Kidney tubule cell (primary cell): ENCODE data around the gene CMTM2.
"Not testable (repeated sequence)": the region's sequence is repeated elsewhere in the genome, so short reads cannot be mapped to it uniquely, and the experiment has no call there.

Experiments
- DNase-seq: peaks from one replicate; pipeline ENCODE4 v3.0.0-alpha.2; 2018; ENCODE audit warnings: low spot score

CMTM2 gene

DNA sequence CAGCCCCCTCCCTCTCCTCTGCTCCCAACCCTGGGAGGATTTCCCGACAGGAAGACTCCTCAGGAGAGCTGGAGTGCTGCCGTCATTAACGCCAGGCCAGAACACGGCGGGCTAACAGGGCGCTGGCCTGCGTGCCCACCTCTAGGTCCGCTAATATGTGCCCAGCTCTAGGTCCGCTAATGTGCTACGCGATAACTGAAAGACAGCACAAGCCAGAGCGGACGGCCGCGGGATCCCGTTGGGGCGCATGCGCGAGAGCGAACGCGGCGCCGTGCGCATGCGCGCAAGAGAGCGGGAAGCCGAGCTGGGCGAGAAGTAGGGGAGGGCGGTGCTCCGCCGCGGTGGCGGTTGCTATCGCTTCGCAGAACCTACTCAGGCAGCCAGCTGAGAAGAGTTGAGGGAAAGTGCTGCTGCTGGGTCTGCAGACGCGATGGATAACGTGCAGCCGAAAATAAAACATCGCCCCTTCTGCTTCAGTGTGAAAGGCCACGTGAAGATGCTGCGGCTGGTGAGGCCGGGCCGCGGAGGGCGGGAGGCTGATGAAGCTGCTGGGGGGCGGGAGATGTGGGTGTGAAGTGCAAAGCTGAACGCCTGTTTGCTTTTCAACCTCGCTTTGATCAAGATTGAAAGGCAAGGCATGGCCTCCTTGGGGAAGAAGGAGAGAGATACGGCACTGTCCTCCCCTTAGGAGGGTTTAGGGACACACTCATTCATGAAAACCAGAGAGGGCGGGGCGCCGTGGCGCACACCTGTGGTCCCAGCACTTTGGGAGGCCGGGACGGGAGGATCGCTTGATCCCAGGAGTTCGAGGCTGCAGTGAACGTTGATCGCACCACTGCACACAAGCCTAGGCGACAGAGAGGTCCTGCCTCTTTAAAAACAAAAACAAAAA, 26.7 kb upstream of the CMTM2 start, which contains the start of gene CKLF:
Gene CKLF, plus strand, starts transcription at position 291 of the 892 bp plus-strand sequence. Its CDS starts 140 bp downstream, at position 431.
- DNase-seq = peak; percentile 92

- peak; percentile 33 for DNase-seq
These were observed 26.0 kb upstream of the CMTM2 start for GRCh38 chr16:66553223-66553622.

- no peak for DNase-seq
These were observed 25.2 kb upstream of the CMTM2 start for GRCh38 chr16:66554021-66554420.

DNA sequence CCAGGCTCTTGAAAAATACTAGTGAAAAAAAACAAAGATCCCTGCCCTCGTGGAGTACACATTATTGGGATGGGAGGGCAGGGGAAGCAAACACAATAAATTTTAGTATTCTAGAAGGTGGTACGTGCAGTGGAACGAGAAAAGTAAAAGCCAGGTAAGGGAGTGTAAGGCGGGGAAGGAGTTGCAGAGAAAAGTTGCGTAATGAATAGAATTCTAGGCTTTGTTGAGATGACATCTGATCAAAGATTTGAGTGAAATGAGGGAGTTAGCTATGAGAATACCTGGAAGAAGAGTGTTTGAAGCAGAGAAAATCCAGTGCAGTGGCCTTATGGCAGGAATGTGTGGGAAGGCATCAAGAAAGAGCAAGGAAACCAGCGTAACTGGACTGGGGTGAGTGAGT, 24.8 kb upstream of the CMTM2 start:
- no peak for DNase-seq

- no peak for DNase-seq
These were observed 19.2 kb upstream of the CMTM2 start for GRCh38 chr16:66560107-66560506.

DNA sequence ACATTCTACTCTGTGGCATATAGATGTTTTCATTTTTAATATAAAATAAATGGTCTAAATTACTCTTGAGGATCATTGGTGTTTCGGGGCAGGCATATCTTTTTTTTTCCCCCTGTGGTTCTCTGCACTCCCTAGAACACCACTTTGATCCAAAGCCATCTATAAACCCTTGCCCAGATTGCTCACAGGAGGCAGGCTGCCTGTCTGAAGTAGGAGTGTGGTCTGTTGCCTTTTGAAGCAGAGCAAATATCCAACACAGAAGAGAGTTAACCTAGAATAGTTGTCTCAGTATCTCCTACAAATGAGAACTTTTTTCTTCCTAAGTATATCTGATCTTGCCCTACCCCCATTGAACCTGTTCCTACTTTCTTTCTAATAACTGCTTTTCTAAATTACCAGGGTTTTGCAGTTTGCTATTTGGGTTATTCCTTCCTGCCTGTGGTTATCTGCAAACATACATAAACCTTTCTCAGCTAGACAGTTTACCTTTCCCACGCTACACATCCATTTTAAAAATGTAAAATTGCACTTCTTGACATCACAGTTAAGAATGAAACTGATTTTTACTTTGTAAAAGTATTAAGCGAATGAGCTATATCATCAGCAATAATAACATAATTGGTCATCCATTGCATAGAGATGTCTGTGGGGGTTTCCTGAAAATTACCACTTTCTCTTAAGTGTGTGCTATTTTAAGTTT, 17.7 kb upstream of the CMTM2 start:
- no peak for DNase-seq

GRCh38 chr16:66562409-66562808, 16.9 kb upstream of the CMTM2 start:
- DNase-seq = no peak

- no peak for DNase-seq
These were observed 16.3 kb upstream of the CMTM2 start for GRCh38 chr16:66562986-66563385.

DNA sequence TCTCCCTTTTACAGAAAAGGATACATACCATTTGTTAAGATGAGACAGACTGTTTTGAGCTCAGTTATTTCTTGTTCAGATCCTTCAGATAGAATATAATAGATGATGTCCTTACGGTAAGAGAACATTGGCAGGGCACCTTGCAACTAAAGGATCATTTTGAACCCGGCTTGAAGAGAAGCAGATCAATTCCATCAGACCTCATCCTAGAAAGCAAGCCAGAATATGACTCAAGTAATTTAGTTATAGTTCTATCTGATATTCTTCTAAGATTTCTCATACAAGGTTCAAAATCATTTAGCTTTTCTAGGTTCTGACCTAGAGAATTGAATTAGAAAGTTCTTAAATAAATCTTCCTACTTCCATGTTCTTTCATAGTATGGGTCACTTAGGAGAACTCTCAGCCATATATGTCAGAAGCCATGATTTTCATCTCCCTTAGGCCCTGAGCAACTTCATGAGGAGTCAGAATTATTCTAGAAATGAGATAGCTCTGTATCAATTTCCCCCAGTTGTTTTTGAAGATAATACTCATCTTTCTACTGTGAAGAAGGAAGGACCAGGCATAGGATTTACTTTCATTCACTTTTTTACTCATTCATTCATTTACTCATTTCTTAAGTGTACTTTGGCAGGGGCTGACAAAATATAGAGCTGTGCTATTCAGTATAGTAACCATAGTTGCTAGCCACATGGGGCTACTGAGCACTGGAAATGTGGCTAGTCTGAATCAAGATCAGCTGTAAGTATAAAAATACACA, 15.5 kb upstream of the CMTM2 start:
- no peak for DNase-seq

GRCh38 chr16:66566051-66566901, 13.0 kb upstream of the CMTM2 start, which contains the start of gene CMTM1:
Gene CMTM1 (plus strand): TSS chr16:66566439. CDS start chr16:66566514, 75 bp downstream.
- no peak for DNase-seq

GRCh38 chr16:66567270-66567669, 12.0 kb upstream of the CMTM2 start:
- not testable (repeated sequence) for DNase-seq

DNA sequence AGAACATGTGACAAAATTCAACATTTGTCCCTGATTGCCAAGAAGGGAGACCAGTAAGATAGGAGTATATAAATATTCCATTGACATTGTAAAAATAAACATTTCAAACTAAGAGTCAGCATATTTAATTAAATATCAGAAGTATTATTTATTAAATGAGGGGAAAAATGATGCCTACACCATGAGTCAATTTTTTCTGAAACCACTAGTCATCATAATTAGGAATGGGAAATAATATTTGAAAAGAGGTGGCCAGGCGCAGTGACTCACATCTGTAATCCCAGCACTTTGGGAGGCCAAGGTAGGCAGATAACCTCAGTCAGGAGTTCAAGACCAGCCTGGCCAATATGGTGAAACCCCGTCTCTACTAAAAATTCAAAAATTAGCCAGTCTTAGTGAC, 10.9 kb upstream of the CMTM2 start:
- DNase-seq = no peak

DNA sequence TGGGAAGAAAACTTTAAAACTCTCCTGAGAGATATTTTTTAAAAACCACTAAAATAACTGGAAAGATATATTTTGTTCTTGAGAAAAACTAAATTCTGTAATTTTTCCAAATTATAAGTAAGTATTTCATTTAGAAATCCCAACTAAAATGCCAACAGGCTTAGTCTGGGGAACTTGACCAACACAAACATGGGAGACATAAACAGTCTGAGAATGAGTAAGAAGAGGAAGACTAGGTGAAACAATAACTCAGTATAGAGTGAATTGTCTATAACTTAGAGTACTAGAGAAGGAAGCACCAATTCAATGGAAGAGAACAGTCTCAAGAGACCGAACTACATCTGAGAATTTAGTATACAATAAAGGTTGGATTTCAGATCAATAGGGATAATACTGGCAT, 10.1 kb upstream of the CMTM2 start:
- DNase-seq = peak; percentile 46

- no peak for DNase-seq
These were observed 9.3 kb upstream of the CMTM2 start for GRCh38 chr16:66569827-66570405.

DNA sequence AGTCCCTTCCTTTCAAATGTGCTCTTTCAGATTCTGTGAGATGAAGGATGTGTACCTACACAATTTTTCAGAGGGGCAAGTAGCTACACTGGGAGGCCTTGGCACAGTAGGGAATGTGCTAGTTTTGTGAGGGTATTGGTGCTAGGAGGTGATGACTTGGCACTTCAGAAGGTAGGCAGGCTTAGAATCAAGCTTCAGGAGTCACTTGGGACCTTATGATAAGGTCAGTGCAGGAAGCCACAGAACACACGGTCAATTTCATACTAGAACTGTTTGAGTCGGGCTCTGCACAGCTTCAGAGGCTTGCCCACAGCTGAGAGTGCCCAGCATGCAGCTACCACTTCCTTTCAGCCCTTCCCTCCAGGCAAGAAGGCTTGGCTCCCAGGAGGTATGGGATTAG, 6.9 kb upstream of the CMTM2 start:
- no peak for DNase-seq

DNA sequence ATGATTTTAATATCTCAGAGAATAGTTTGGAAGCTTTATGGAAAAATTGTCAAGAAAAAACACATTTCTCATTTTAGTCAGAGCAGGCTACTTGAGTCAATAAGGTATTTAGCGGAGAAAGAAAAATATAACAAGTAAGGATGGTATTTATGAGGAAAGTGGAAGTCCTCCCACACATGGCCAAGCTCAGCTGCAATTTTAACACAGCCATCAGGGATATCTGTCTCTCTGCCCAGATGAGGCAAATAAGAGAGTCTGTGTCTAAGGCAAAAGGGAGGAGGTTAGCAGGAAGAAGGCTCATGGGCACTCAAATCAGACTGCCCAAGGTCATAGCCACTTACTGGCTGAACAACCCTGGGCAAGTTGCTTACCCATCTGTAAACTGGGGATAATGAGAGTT, 5.2 kb upstream of the CMTM2 start:
- no peak for DNase-seq

DNA sequence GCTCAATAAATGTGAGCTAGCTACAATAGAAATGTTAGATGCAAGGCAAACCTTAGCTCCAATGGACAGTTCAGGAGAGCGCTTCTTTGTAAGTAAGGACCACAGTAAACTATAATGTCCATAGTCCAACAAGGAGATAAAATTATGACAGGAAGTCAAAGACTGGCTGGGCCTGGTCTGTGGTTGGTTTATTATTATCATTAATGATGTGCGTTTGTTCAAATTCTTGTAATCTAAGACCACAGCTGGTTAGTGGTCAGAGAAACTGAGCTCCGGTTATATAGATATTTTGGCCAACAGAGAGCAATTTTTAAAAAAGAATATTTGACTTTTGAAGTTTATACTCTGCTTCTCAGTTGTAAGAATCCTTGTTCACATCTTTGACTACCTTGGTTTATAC, 4.7 kb upstream of the CMTM2 start:
- no peak for DNase-seq

DNA sequence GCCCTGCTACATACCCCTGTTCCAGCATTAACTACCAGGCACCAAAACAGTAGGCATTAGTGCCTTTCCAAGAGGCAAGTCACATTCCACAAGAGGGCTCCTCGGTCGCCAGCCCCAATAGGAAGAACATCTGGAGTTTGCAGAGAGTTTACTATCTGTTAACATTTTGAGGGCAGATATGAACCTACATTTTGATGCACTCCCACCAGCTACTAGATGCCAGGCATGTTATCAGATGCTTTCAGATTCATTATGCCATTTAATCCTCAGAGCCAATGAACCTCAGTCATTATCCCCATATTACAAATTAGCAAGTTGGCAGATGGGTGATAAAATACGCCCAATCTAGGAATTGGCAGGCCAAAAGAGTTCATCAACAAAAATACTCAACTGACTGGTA, 4.2 kb upstream of the CMTM2 start:
- no peak for DNase-seq

DNA sequence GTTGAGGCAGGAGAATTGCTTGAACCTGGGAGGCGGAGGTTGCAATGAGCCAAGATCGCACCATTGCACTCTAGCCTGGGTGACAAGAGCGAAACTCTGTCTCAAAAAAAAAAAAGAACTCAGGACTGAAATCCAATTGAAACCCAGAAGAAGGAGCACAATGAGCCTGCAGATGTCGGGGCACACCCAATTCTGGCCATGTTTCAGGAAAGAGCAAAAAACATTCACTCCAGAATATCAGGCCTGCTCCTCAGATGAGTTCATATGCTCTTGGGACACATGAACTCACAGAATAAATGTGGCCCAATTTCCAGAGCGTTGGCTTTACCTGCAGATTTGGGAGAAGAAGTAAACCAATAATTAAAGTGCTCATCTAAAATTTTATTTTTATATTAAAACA, 3.0 kb upstream of the CMTM2 start:
- no peak for DNase-seq

DNA sequence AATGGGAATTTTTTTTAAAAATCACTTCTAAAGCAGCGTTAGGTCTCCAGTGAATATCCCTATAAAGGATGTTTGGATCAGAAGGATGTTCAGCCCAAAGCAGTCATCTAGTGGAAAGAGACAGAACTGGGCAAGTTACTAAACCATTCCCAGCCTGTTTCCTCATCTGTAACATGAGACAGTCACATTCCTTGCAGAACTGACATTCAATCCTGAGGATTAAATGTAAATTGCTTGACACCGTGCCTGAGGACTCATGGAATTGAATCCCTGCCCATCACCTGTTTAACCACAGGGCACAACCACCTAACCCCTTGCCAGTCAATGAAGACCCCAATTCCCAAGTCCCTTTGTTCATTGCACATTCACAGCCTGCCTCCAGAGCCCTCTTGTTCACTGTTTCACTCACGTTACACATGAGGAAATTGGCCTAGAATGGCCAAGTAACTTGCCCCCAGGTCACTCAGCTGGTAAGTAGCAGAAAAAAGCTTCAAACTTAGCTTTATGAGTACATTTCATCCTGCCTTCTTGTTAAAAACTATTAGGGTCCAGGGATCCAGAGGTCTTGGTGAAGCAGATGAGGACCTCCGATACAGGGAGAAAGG, 1.4 kb downstream of the CMTM2 start:
- DNase-seq = peak; percentile 71
